ENCODE data around the gene PRRG3. TPM values are rescaled to one million over a fixed set of nuclear protein-coding genes. Genes with fewer than 3 reads are reported as not detected.

Gene PRRG3
- polyA plus RNA-seq, 1 donor (not counting 4 experiments of a cell fraction or from before 2014, with no cell fraction given) = not detected

DNA sequence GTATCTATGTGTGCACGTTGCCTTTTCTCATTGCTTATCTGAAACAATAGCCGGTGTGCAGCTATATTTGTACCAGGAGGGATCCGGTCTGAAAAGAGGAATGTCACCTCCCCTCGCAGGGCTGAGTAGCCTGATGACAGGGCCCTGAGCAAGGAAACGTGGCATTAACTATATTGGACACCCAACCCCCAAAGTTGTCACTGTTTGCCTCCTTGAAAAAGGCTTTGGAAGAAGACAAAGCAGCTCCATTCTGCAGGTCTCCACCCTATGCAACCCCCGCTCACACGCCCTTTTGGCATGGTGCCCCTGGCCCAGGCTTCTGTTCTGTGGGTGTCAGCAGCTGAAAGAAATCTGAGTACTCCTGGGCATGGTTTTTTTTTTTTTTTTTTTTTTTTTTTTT lies 8.2 kb downstream of the PRRG3 start:
- TF ChIP-seq CTCF (optimal IDR thresholded peaks at IDR 0.05 in 1 of 3, IDR thresholded peaks at IDR 0.05 in 1 of 3, conservative IDR thresholded peaks at IDR 0.05 in 1 of 3; ENCODE audit: extremely low read depth in 1 of 3, insufficient read depth in 2 of 3, low read length in 3 of 3) (no peak), EZH2 (IDR thresholded peaks at IDR 0.05; ENCODE audit: low read length) (no peak)
- FAIRE-seq = no peak
- Histone ChIP-seq H3K4me1 (ENCODE audit: control insufficient read depth, extremely low read depth, insufficient read depth, low read length) (no peaks in the 10 kb centered on the region), H3K9me3 (ENCODE audit: control insufficient read depth, low read depth, low read length) (no peaks in the 10 kb centered on the region), H3K79me2 (ENCODE audit: control insufficient read depth, insufficient read depth, low read length) (no peaks in the 10 kb centered on the region), H3K9ac (ENCODE audit: control insufficient read depth, extremely low read depth, insufficient read depth, low read length) (no peak overlapping the region), H4K20me1 (ENCODE audit: control insufficient read depth, extremely low read depth, insufficient read depth, low read length) (no peaks in the 10 kb centered on the region), H3K4me2 (ENCODE audit: control insufficient read depth, extremely low read depth, insufficient read depth, low read depth, low read length) (no peak overlapping the region), H3K9me1 (ENCODE audit: control insufficient read depth, extremely low read depth, insufficient read depth, low read length) (no peaks in the 10 kb centered on the region), H3K27me3 (ENCODE audit: control insufficient read depth, extremely low read depth, insufficient read depth, low read length) (peaks cover 4% of the 10 kb centered on the region), H2AFZ (ENCODE audit: control insufficient read depth, low read length) (no peak overlapping the region), H3K4me3 (ENCODE audit: control insufficient read depth in 2 of 3, extremely low read depth in 1 of 3, insufficient read depth in 2 of 3, low read depth in 1 of 3, low read length in 3 of 3) (no peak overlapping the region), H3K27ac (ENCODE audit: control insufficient read depth, insufficient read depth, low read length) (no peak overlapping the region), H3K36me3 (ENCODE audit: control insufficient read depth in 2 of 2, extremely low read depth in 1 of 2, insufficient read depth in 2 of 2, low read length in 2 of 2) (no peaks in the 10 kb centered on the region)
- DNase-seq (ENCODE audit: low read depth, low spot score) = no peak
- dilution Hi-C loops (cut with MboI; ENCODE audit: extremely low pct_ligation_motif_present, low sequenced_read_pairs) = no loop called here

GRCh38 chrX:151704041-151704663 lies 8.9 kb downstream of the PRRG3 start:
- Histone ChIP-seq H3K27me3 (ENCODE audit: control insufficient read depth, extremely low read depth, insufficient read depth, low read length) (peaks cover 4% of the 10 kb centered on the region), H3K4me1 (ENCODE audit: control insufficient read depth, extremely low read depth, insufficient read depth, low read length) (no peaks in the 10 kb centered on the region), H3K9ac (ENCODE audit: control insufficient read depth, extremely low read depth, insufficient read depth, low read length) (no peak overlapping the region), H4K20me1 (ENCODE audit: control insufficient read depth, extremely low read depth, insufficient read depth, low read length) (no peaks in the 10 kb centered on the region), H3K36me3 (ENCODE audit: control insufficient read depth in 2 of 2, extremely low read depth in 1 of 2, insufficient read depth in 2 of 2, low read length in 2 of 2) (no peaks in the 10 kb centered on the region), H3K79me2 (ENCODE audit: control insufficient read depth, insufficient read depth, low read length) (no peaks in the 10 kb centered on the region), H2AFZ (ENCODE audit: control insufficient read depth, low read length) (no peak overlapping the region), H3K4me3 (ENCODE audit: control insufficient read depth in 2 of 3, extremely low read depth in 1 of 3, insufficient read depth in 2 of 3, low read depth in 1 of 3, low read length in 3 of 3) (no peak overlapping the region), H3K27ac (ENCODE audit: control insufficient read depth, insufficient read depth, low read length) (no peak overlapping the region), H3K9me1 (ENCODE audit: control insufficient read depth, extremely low read depth, insufficient read depth, low read length) (no peaks in the 10 kb centered on the region), H3K9me3 (ENCODE audit: control insufficient read depth, low read depth, low read length) (no peaks in the 10 kb centered on the region), H3K4me2 (ENCODE audit: control insufficient read depth, extremely low read depth, insufficient read depth, low read depth, low read length) (no peak overlapping the region)
- FAIRE-seq (no peak), DNase-seq (ENCODE audit: low read depth, low spot score) (no peak)
- no peak for TF ChIP-seq EZH2 (IDR thresholded peaks at IDR 0.05; ENCODE audit: low read length)
- TF ChIP-seq CTCF (optimal IDR thresholded peaks at IDR 0.05 in 1 of 3, IDR thresholded peaks at IDR 0.05 in 1 of 3, conservative IDR thresholded peaks at IDR 0.05 in 1 of 3; ENCODE audit: extremely low read depth in 1 of 3, insufficient read depth in 2 of 3, low read length in 3 of 3) = no peak
- dilution Hi-C loops (cut with MboI; ENCODE audit: extremely low pct_ligation_motif_present, low sequenced_read_pairs) = no loop called here

Data from keratinocyte (primary cell).